GM12873 (cell line): ENCODE data around the gene CCDC102A.

Experiments used
- TF ChIP-seq, protein P1 (sequence below): IDR thresholded peaks from 2 replicates; pipeline ENCODE4 v1.5.1; 2012; ENCODE audit warnings: low read depth, mild to moderate bottlenecking, moderate library complexity, low read length, control low read depth; ENCODE audit not compliant: insufficient read depth; ENCODE audit errors: missing control alignments

CCDC102A gene

DNA sequence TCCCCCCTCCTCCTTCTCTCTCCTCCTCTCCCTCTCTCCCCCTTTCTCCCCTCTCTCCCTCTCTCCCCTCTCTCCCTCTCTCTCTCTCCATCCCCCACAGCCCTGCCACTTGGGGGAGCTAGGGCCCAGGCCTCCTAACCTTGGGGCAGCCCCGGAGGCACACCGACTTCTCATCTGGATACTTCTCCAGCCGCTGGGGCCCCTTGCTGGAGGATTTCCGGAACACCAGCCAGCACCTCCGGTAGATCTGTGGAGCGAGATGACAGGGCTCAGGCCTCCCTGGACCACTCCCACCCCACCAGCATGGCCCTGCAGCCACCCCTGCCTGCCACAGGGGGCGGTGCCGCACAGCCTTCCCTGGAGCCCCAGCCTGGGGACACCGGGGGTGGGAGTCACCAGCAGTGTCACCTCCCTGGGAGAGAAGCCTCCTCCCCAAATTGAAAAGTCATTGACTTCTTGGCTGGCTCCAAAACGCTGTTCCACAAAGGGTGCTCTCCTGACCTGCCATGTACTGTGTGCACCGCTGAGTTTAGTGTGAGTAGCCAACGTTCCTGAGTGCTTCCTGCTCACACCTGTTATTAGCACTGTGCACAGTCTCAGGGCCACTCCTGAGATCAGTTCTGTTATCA, 60.5 kb downstream of the CCDC102A start:
- TF ChIP-seq, protein P1, sequence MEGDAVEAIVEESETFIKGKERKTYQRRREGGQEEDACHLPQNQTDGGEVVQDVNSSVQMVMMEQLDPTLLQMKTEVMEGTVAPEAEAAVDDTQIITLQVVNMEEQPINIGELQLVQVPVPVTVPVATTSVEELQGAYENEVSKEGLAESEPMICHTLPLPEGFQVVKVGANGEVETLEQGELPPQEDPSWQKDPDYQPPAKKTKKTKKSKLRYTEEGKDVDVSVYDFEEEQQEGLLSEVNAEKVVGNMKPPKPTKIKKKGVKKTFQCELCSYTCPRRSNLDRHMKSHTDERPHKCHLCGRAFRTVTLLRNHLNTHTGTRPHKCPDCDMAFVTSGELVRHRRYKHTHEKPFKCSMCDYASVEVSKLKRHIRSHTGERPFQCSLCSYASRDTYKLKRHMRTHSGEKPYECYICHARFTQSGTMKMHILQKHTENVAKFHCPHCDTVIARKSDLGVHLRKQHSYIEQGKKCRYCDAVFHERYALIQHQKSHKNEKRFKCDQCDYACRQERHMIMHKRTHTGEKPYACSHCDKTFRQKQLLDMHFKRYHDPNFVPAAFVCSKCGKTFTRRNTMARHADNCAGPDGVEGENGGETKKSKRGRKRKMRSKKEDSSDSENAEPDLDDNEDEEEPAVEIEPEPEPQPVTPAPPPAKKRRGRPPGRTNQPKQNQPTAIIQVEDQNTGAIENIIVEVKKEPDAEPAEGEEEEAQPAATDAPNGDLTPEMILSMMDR, result peak; percentile 96

DNA sequence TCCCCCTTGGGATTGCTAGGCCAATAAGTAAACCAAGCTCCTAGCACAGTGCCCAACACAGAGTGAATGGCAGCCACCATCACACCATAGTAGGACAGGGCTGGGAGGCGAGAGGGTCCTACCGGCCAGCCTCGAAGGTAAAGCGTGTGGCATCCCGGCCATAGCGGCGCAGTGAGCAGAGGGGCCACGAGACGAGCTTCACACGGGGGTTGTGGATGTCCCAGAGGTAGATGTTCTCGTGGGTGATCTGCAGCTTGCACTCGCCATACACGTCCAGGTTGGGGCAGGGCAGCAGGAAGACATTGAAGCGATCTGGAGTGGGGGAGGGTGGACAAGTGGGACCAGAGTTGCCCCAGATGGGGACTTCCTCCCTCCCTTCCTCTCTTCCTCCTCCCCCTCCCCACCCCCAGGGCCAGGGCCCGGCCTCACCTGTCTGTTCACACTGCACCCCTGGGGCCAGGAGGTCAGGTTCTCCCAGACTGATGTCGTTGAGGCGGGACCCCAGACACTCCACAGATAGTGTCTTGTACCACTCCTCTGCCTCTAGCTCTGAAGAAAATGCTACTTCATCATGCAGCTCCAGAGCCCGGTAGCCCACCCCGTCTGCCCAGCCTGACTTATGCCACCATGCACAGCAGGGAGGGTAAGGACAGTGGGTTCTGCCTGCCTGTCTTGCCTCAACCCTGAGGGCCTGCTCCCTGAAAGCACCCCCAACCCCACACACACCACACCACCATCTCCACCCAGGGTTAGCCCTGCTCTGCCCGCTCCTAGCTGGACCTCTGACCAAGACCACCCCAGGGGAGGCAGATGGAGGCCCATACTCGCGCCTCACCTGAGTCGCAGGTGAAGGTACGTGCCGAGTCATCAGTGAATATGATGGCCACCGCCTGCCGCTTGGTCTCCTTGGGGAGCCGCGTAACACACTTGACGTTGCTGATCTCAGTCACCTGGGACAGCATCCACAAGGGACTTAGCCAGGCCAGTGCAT, 61.4 kb downstream of the CCDC102A start:
- TF ChIP-seq, protein P1, result no peak

DNA sequence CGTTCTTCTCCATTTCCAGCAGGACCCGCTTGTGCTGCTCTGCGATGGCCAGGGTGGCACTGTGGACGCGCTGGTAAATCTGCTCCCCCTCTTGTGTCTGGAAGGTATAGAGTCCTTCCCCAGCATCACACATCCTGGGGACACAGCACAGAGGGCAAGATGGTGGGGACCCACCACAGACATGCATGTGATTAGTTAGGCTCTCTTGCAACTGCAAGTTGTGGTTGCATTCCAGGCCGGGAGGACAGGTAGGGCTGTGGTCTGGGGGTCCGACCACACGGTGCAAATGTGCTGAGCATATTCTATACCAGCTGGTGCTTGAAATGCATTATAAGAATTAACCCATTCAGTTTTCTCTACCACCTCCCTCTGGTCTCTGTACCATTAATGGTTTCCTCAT, 62.5 kb downstream of the CCDC102A start:
- TF ChIP-seq, protein P1, result no peak

DNA sequence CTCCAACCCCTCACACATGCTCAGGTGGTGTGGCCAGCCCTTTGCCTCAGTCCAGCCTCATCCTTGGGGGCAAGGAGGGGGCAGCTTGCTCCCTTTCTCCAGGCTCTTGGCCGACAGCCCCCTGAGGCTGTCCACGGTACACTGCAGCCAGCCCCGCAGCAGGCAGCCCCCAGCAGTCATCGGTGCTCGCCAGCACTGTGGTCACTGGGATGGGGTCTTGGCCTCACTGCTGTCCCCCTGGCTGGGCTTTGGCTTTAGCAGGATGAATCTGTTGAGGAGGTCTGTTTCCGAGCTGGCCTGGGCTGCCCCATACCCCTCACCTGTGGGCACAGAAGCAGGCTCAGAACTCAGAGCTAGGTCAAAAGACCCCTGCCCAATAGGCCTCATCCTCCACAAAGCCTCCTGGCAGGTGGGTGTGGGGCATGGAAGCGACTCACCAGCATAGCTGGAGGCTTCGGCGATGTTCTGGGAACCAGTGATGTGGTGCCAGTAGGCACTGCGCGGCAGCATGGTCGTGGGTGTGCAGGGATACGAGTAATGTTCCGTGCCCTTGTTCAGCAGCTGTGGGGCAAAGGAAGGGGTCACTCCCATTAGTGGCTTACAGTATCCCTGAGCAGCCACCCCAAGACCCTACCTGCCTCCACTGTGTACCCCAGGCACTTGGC, 63.1 kb downstream of the CCDC102A start:
- TF ChIP-seq, protein P1, result no peak

DNA sequence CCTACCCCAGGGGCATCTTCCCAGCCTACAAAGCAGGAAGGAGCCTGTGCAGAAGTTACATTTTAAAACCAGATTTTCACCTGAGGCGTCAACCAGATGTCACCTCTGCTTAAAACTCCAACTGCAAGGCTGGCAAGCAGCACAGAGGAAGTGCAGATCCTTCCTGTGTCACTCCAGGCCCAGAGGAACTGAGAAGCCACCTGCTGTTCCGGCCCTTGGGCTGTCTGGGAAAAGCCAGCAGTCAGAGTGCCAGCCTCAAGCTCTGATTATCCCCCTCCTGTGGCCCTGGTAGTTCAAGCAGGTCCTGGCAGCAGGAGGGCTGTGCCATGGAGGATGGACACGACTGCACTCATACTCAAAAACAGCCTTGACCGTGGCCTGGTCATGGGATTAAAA, 63.7 kb downstream of the CCDC102A start:
- TF ChIP-seq, protein P1, result no peak

DNA sequence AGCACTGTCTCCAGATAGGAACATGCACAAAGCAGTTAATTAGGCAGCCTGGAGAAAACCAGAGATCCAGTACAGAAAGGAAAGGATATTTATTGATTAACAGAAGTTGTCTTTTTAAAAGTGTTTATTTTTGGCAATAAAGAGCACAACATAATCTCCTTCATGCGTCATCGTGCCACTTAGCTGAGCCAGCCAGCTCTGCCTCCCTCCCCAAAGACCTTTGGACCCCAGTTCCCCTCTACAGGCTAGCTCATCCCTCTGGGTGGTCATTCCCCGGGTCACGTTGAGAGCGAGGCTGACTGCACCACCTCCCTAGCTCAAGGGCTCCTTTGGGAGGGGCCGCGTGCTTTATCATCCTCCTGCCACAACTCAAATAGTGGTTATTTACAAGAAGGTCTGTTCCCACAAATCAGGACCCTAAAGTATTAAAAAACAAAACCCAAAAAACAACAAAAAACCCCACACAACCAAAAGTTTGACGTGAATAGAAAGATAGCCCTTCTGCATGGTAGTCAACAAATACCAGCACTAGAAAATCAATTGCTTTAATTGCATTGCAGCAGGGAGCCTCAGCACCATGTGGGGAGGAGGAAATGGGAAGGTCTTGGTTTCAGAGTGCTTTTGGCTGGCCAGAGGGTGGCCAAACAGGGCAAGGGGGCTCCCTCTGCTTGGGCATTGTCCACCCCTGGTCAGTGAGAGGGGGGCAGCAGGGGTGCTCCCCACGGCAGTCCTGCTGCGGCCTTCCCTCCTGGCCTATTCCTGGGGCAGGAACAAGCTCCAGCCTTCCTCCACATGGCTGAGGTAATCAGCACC, 64.3 kb downstream of the CCDC102A start:
- TF ChIP-seq, protein P1, result no peak
